T-helper 1 cell (primary cell): ENCODE results near the gene KLHL1.

ENCODE experiments used
- DNase-seq, 5 donors: peaks; one replicate each; pipeline ENCODE4 v3.0.0-alpha.2; 2012 to 2020

The KLHL1 gene

GRCh38 chr13:69866555-69866954 is 241.7 kb downstream of the KLHL1 start:
- DNase-seq = no peak

- DNase-seq = peak in 1 of 5 donors; percentile 24
Measured at GRCh38 chr13:69857183-69857821, 250.9 kb downstream of the KLHL1 start.

- no peak for DNase-seq
Measured at GRCh38 chr13:69856331-69856730, 251.9 kb downstream of the KLHL1 start.

GRCh38 chr13:69828527-69828926 is 279.7 kb downstream of the KLHL1 start:
- DNase-seq = no peak

GRCh38 chr13:69820180-69820579 is 288.1 kb downstream of the KLHL1 start:
- no peak for DNase-seq

GRCh38 chr13:69817333-69817869 is 290.9 kb downstream of the KLHL1 start:
- no peak for DNase-seq

- no peak for DNase-seq
Measured at GRCh38 chr13:69809152-69809551, 299.1 kb downstream of the KLHL1 start.

- DNase-seq = no peak
Measured at GRCh38 chr13:69796256-69796655, 312.0 kb downstream of the KLHL1 start.

GRCh38 chr13:69793783-69794453 is 314.3 kb downstream of the KLHL1 start:
- DNase-seq = no peak

GRCh38 chr13:69776937-69777336 is 331.3 kb downstream of the KLHL1 start:
- no peak for DNase-seq

- DNase-seq = no peak
Measured at GRCh38 chr13:69769608-69770007, 338.6 kb downstream of the KLHL1 start.

- DNase-seq = no peak
Measured at GRCh38 chr13:69761581-69761980, 346.7 kb downstream of the KLHL1 start.

GRCh38 chr13:69755101-69755500 is 353.2 kb downstream of the KLHL1 start:
- DNase-seq = no peak

- no peak for DNase-seq
Measured at GRCh38 chr13:69751259-69751658, 357.0 kb downstream of the KLHL1 start.

- no peak for DNase-seq
Measured at GRCh38 chr13:69737129-69737935, 370.9 kb downstream of the KLHL1 start.

- no peak for DNase-seq
Measured at GRCh38 chr13:69721631-69722030, 386.6 kb downstream of the KLHL1 start.

- DNase-seq = no peak
Measured at GRCh38 chr13:69720278-69720983, 387.8 kb downstream of the KLHL1 start.

- no peak for DNase-seq
Measured at GRCh38 chr13:69706807-69707206, 401.4 kb downstream of the KLHL1 start.

- DNase-seq = no peak
Measured at GRCh38 chr13:69704311-69704710, 403.9 kb downstream of the KLHL1 start.

- DNase-seq = no peak
Measured at GRCh38 chr13:69690999-69691398, 417.3 kb downstream of the KLHL1 start.

GRCh38 chr13:69683921-69684686 is 424.1 kb downstream of the KLHL1 start:
- no peak for DNase-seq

- DNase-seq = no peak
Measured at GRCh38 chr13:69681722-69682121, 426.5 kb downstream of the KLHL1 start.
